IPS DF 6.9 (cell line): ENCODE results near the gene GIMAP6.
"Not testable (repeated sequence)": the region's sequence is repeated elsewhere in the genome, so short reads cannot be mapped to it uniquely, and the experiment has no call there.

Experiments used
- DNase-seq: peaks from one replicate; pipeline ENCODE4 v3.0.0-alpha.2; 2013; ENCODE audit warnings: low read depth, low spot score
- H3K27ac ChIP-seq: one replicate; pipeline ENCODE4 v1.5.1; 2013; ENCODE audit warnings: low read length, control low read depth
- H3K27me3 ChIP-seq: 2 replicates; pipeline ENCODE4 v1.6.1; 2013; ENCODE audit warnings: mild to moderate bottlenecking, low read length; ENCODE audit not compliant: control insufficient read depth, insufficient read depth
- H3K36me3 ChIP-seq: 2 replicates; pipeline ENCODE4 v1.6.1; 2013; ENCODE audit warnings: low read length; ENCODE audit not compliant: control insufficient read depth, insufficient read depth
- H3K4me1 ChIP-seq: 2 replicates; pipeline ENCODE4 v1.6.1; 2013; ENCODE audit warnings: low read length; ENCODE audit not compliant: control insufficient read depth, insufficient read depth
- H3K4me3 ChIP-seq: 2 replicates; pipeline ENCODE4 v1.5.1; 2013; ENCODE audit warnings: mild to moderate bottlenecking, low read length
- H3K9me3 ChIP-seq: 2 replicates; pipeline ENCODE4 v1.6.1; 2013; ENCODE audit warnings: low read length, inconsistent platforms; ENCODE audit not compliant: control insufficient read depth, insufficient read depth
- WGBS: extraction: QIAGEN DNeasy Blood & Tissue Kit; methylation state at CpG from one replicate; pipeline ENCODE4 v1.1.7; 2013; ENCODE audit warnings: mixed read lengths, missing lambda C conversion rate; ENCODE audit not compliant: insufficient read length, insufficient coverage; 5-methylcytosine and 5-hydroxymethylcytosine counted together

GIMAP6 gene

GRCh38 chr7:150631866-150632864, at the start of gene GIMAP6:
TSS of gene GIMAP6 (minus strand) at chr7:150632385. CDS start at chr7:150630142, 2,243 bp downstream.
- Histone ChIP-seq H3K27me3 (no peaks in the 10 kb centered on the region), H3K27ac (no peak within 1 kb of the TSS), H3K4me1 (no peaks in the 10 kb centered on the region), H3K9me3 (no peaks in the 10 kb centered on the region), H3K36me3 (no peaks in the 10 kb centered on the region), H3K4me3 (no peak within 1 kb of the TSS)
- DNase-seq: no peak
- WGBS: 100% methylated on average over 1 of the region's 9 CpGs

- H3K36me3 ChIP-seq, H3K9me3 ChIP-seq, H3K4me1 ChIP-seq, H3K27ac ChIP-seq, H3K27me3 ChIP-seq, H3K4me3 ChIP-seq, DNase-seq: not testable (repeated sequence)
- WGBS: no CpG with 5 or more reads among the region's 2 CpGs
Measured at GRCh38 chr7:150680364-150680763, 48.2 kb upstream of the GIMAP6 start.

GRCh38 chr7:150678601-150679000, 46.4 kb upstream of the GIMAP6 start:
- WGBS: no CpG with 5 or more reads among the region's 11 CpGs
- not testable (repeated sequence) for H3K27me3 ChIP-seq, H3K4me3 ChIP-seq, H3K27ac ChIP-seq, H3K4me1 ChIP-seq, H3K9me3 ChIP-seq, DNase-seq, H3K36me3 ChIP-seq

GRCh38 chr7:150676854-150677253, 44.7 kb upstream of the GIMAP6 start:
- not testable (repeated sequence) for H3K9me3 ChIP-seq, H3K4me1 ChIP-seq
- no CpG with 5 or more reads among the region's 3 CpGs for WGBS

GRCh38 chr7:150676276-150676675, 44.1 kb upstream of the GIMAP6 start:
- not testable (repeated sequence) for H3K4me3 ChIP-seq, DNase-seq, H3K36me3 ChIP-seq, H3K4me1 ChIP-seq, H3K27me3 ChIP-seq, H3K9me3 ChIP-seq, H3K27ac ChIP-seq

More at GRCh38 chr7:150676854-150677253, 44.7 kb upstream of the GIMAP6 start:
- H3K27ac ChIP-seq, H3K36me3 ChIP-seq, H3K27me3 ChIP-seq, DNase-seq, H3K4me3 ChIP-seq: not testable (repeated sequence)

- Histone ChIP-seq H3K4me1 (no peaks in the 10 kb centered on the region), H3K27me3 (no peaks in the 10 kb centered on the region), H3K9me3 (no peaks in the 10 kb centered on the region), H3K36me3 (no peaks in the 10 kb centered on the region), H3K27ac (no peak overlapping the region), H3K4me3 (no peak overlapping the region)
- no peak for DNase-seq
- no CpG with 5 or more reads among the region's 2 CpGs for WGBS
Measured at GRCh38 chr7:150675714-150676113, 43.5 kb upstream of the GIMAP6 start.

- not testable (repeated sequence) for H3K27me3 ChIP-seq, DNase-seq, H3K36me3 ChIP-seq, H3K27ac ChIP-seq, H3K4me1 ChIP-seq, H3K4me3 ChIP-seq, H3K9me3 ChIP-seq
- WGBS: no CpG with 5 or more reads among the region's 7 CpGs
Measured at GRCh38 chr7:150671798-150672585, 39.8 kb upstream of the GIMAP6 start.

- no peak for DNase-seq
- Histone ChIP-seq H3K4me3 (no peak overlapping the region), H3K27me3 (peaks cover 2% of the 10 kb centered on the region), H3K9me3 (no peaks in the 10 kb centered on the region), H3K4me1 (no peaks in the 10 kb centered on the region), H3K36me3 (no peaks in the 10 kb centered on the region), H3K27ac (no peak overlapping the region)
Measured at GRCh38 chr7:150668977-150669376, 36.8 kb upstream of the GIMAP6 start.

GRCh38 chr7:150668472-150668911, 36.3 kb upstream of the GIMAP6 start:
- no peaks in the 10 kb centered on the region for H3K9me3 ChIP-seq
- no peaks in the 10 kb centered on the region for H3K4me1 ChIP-seq
- no peak overlapping the region for H3K4me3 ChIP-seq
- H3K36me3 ChIP-seq: no peaks in the 10 kb centered on the region
- WGBS: no CpG with 5 or more reads among the region's 1 CpG
- no peak for DNase-seq
- H3K27me3 ChIP-seq: peaks cover 2% of the 10 kb centered on the region
- no peak overlapping the region for H3K27ac ChIP-seq

- Histone ChIP-seq H3K36me3 (no peaks in the 10 kb centered on the region), H3K27ac (no peak overlapping the region), H3K27me3 (peaks cover 2% of the 10 kb centered on the region), H3K4me1 (no peaks in the 10 kb centered on the region), H3K4me3 (no peak overlapping the region), H3K9me3 (no peaks in the 10 kb centered on the region)
- DNase-seq: no peak
Measured at GRCh38 chr7:150666412-150666811, 34.2 kb upstream of the GIMAP6 start.
